ENCODE results near the gene DMTF1. TPM values are rescaled to one million over a fixed set of nuclear protein-coding genes. Genes with fewer than 3 reads are reported as not detected.
A peak's percentile ranks its signal among the peaks of the same experiment; 100 is the strongest.

DMTF1 gene
- 110 and 124 TPM in 2 replicates for polyA plus RNA-seq (2011; rRNA removed)
- polyA plus RNA-seq (2012; cell fraction: cytosol; rRNA removed), result 21.3 and 23.1 TPM in 2 replicates
- polyA plus RNA-seq (2012; cell fraction: nucleus; rRNA removed), result 79.2 and 80.9 TPM in 2 replicates
- 37.3 to 44.3 TPM (median 39.4 TPM) in 3 replicates for polyA plus RNA-seq (2017; fragmentation: RNase III; extraction: RNeasy Plus Mini Kit Qiagen cat#74134 plus additional on column Dnase treatment)
- 69.5 and 73.6 TPM in 2 replicates for polyA minus RNA-seq (2011; rRNA and poly(A)+ RNA removed)

GRCh38 chr7:87152112-87152896 is at the start of gene DMTF1:
TSS of gene DMTF1 (plus strand) at chr7:87152453. CDS start at chr7:87164942, 12,489 bp downstream.
- no peak for TF ChIP-seq RNF2 (IDR thresholded peaks at IDR 0.05; ENCODE audit: borderline replicate concordance, low read depth)
- 0 out of 2 replicates have a peak, but pooled peaks have one; percentile 19 for TF ChIP-seq TFCP2L1 (CRISPR knock-in tag; IDR thresholded peaks at IDR 0.05)
- peak; percentile 92 for TF ChIP-seq PHF8 (IDR thresholded peaks at IDR 0.05; ENCODE audit: borderline replicate concordance, low read depth)
- TF ChIP-seq BCL3 (IDR thresholded peaks at IDR 0.05), result 0 out of 3 replicates have a peak, but pooled peaks have one; percentile 58
- TF ChIP-seq EHMT2 (IDR thresholded peaks at IDR 0.05; ENCODE audit: low read depth), result no peak
- no peak; the same call in 1 of the 2 replicates for TF ChIP-seq REST (IDR thresholded peaks at IDR 0.05)
- peak; percentile 79 for TF ChIP-seq MAX (IDR thresholded peaks at IDR 0.05)
- no peak for TF ChIP-seq ELK1 (IDR thresholded peaks at IDR 0.05; ENCODE audit: low read depth, low read length)
- no peak for TF ChIP-seq HOXA7 (CRISPR knock-in tag; IDR thresholded peaks at IDR 0.05)
- TF ChIP-seq CEBPB (IDR thresholded peaks at IDR 0.05), result 0 out of 4 replicates have a peak, but pooled peaks of 1 of the 2 experiments have one; percentile 6
- 0 out of 2 replicates have a peak, but pooled peaks have one; percentile 63 for TF ChIP-seq TP53 (CRISPR knock-in tag; IDR thresholded peaks at IDR 0.05)
- peak; percentile 90 to 93; a peak in 4 of 5 replicates for TF ChIP-seq JUN (IDR thresholded peaks at IDR 0.05)
- no peak for TF ChIP-seq FOXS1 (CRISPR knock-in tag; IDR thresholded peaks at IDR 0.05)
- peak; percentile 82; the same call in 1 of the 2 replicates for TF ChIP-seq MAZ (IDR thresholded peaks at IDR 0.05; ENCODE audit: borderline replicate concordance, low read depth, low read length)
- TF ChIP-seq HMGXB4 (CRISPR knock-in tag; IDR thresholded peaks at IDR 0.05; ENCODE audit: borderline replicate concordance), result peak; percentile 70; the same call in 1 of the 2 replicates
- no peak for TF ChIP-seq USF2 (IDR thresholded peaks at IDR 0.05)
- TF ChIP-seq E2F6 (IDR thresholded peaks at IDR 0.05; ENCODE audit: borderline replicate concordance, low read depth), result peak; percentile 80
- TF ChIP-seq NR3C1 (IDR thresholded peaks at IDR 0.05), result no peak
- TF ChIP-seq NFE2L2 (conservative IDR thresholded peaks at IDR 0.05; ENCODE audit: low read length), result no peak
- TF ChIP-seq GATA3 (IDR thresholded peaks at IDR 0.05; ENCODE audit: borderline replicate concordance), result peak; percentile 16; the same call in 1 of the 2 replicates
- TF ChIP-seq POLR2A (IDR thresholded peaks at IDR 0.05; ENCODE audit: low read length), result peak; percentile 76
- TF ChIP-seq CBX8 (IDR thresholded peaks at IDR 0.05), result no peak
- WGBS (ENCODE audit: missing lambda C conversion rate), result under 1% methylated on average over 38 of the region's 71 CpGs
- no peak for FAIRE-seq

More at GRCh38 chr7:87152112-87152896, at the start of gene DMTF1:
- ATAC-seq (peak; percentile 92 to 95), DNase-seq (ENCODE audit: low read depth in 1 of 2, low spot score in 1 of 2) (peak; percentile 81 to 95)
- H3K4me3 ChIP-seq, result peak within 1 kb of the TSS; percentile 61
- CTCF ChIA-PET, result interaction anchor here (0.6 to 1.4 kb wide), 5 partner anchors 11 to 734 kb away, joined by 3 read pairs; no protein-coding TSS in a partner anchor
- H3K27ac ChIP-seq, result peak within 1 kb of the TSS; percentile 90 to 99
- H3K9me3 ChIP-seq, result no peaks in the 10 kb centered on the region
- peaks cover 36% of the 10 kb centered on the region for H3K4me1 ChIP-seq
- peak within 1 kb of the TSS; percentile 92 for H3K4me2 ChIP-seq
- POLR2A ChIA-PET, result interaction anchor here (0.6 to 2.4 kb wide), 24 partner anchors 8 to 1068 kb away, joined by 3 to 24 read pairs (median 4); partner anchors contain the start of genes CROT, DBF4, SLC25A40 and SRI

Measured in A549 (cell line).